SK-N-SH (cell line): ENCODE results near the gene F13B. TPM values are rescaled to one million over a fixed set of nuclear protein-coding genes. Genes with fewer than 3 reads are reported as not detected.
A peak's percentile ranks its signal among the peaks of the same experiment; 100 is the strongest.

Experiments
- CTCF ChIA-PET: fragments of 300-600, 350-600 bp; formaldehyde crosslinking; extraction: SDS; loops from one replicate; lab custom pipeline; 2021; lab: Yijun Ruan, JAX
- POLR2A ChIA-PET: fragments of 350-600 bp; sonication (Branson Sonifier 250); formaldehyde crosslinking; extraction: SDS; loops from one replicate; lab custom pipeline; 2020; ENCODE audit warnings: antibody characterized with exemption, inconsistent platforms; lab: Yijun Ruan, JAX
- DNase-seq: peaks from one replicate; pipeline ENCODE4 v3.0.0; 2012
- H2AFZ ChIP-seq: fragments of 200-600 bp; sonication (generic); 2 replicates; pipeline ENCODE4 v1.8.1; 2016; ENCODE audit warnings: antibody characterized with exemption, mild to moderate bottlenecking, low read depth
- H3F3A ChIP-seq: fragments of 200-600 bp; sonication (generic); replicated peaks from 2 replicates; pipeline ENCODE3; 2016; ENCODE audit warnings: antibody characterized with exemption, mild to moderate bottlenecking; ENCODE audit not compliant: insufficient read depth
- H3K27ac ChIP-seq, 2 experiments: fragments of 200-500 bp in 1 of 2; fragments of 200-600 bp in 1 of 2; sonication (Bioruptor generic) in 1 of 2; sonication (generic), shearing (Covaris generic) in 1 of 2; 2 replicates each; pipeline versions ENCODE4 v1.5.1 to v1.6.1; 2014 to 2016; ENCODE audit warnings: low read depth in 2 of 2, inconsistent platforms in 1 of 2, low read length in 1 of 2, mild to moderate bottlenecking in 1 of 2, mixed read lengths in 1 of 2
- H3K27me3 ChIP-seq: fragments of 200-600 bp; sonication (generic), shearing (Covaris generic); 2 replicates; pipeline ENCODE4 v1.6.1; 2016; ENCODE audit warnings: mixed run types; ENCODE audit not compliant: insufficient read depth
- H3K36me3 ChIP-seq, 2 experiments: fragments of 200-500 bp in 1 of 2; fragments of 200-600 bp in 1 of 2; sonication (Bioruptor generic) in 1 of 2; sonication (generic) in 1 of 2; replicated peaks in 1 of 2; 2 replicates each; pipeline versions ENCODE3 to v1.5.1; 2014 to 2016; ENCODE audit warnings: low read length in 1 of 2, mild to moderate bottlenecking in 1 of 2; ENCODE audit not compliant: insufficient read depth in 2 of 2, control insufficient read depth in 1 of 2
- H3K4me1 ChIP-seq, 2 experiments: fragments of 200-500 bp in 1 of 2; fragments of 200-600 bp in 1 of 2; sonication (Bioruptor generic) in 1 of 2; sonication (generic), shearing (Covaris generic) in 1 of 2; 2 replicates each; pipeline versions ENCODE4 v1.5.1 to v1.6.1; 2014 to 2016; ENCODE audit warnings: low read depth in 1 of 2, low read length in 1 of 2, mixed run types in 1 of 2; ENCODE audit not compliant: insufficient read depth in 2 of 2, control insufficient read depth in 1 of 2
- H3K4me2 ChIP-seq: fragments of 200-600 bp; sonication (generic), shearing (Covaris generic); 2 replicates; pipeline ENCODE4 v1.6.1; 2017; ENCODE audit warnings: mixed run types
- H3K4me3 ChIP-seq, 2 experiments: fragments of 200-500 bp in 1 of 2; fragments of 200-600 bp in 1 of 2; sonication (Bioruptor generic) in 1 of 2; sonication (generic), shearing (Covaris generic) in 1 of 2; 2 replicates each; pipeline versions ENCODE4 v1.5.1 to v1.8.1; 2014 to 2016; ENCODE audit warnings: low read depth in 2 of 2, inconsistent platforms in 1 of 2, low read length in 1 of 2, mild to moderate bottlenecking in 1 of 2, mixed read lengths in 1 of 2, moderate library complexity in 1 of 2
- H3K79me2 ChIP-seq: fragments of 200-600 bp; sonication (generic); 2 replicates; pipeline ENCODE4 v1.8.1; 2017; ENCODE audit warnings: mild to moderate bottlenecking; ENCODE audit not compliant: insufficient read depth
- H3K9ac ChIP-seq: fragments of 200-600 bp; sonication (generic); 2 replicates; pipeline ENCODE4 v1.6.1; 2017; ENCODE audit warnings: mixed run types
- H3K9me2 ChIP-seq: fragments of 200-600 bp; sonication (generic); 2 replicates; pipeline ENCODE4 v1.6.1; 2017; ENCODE audit warnings: mixed run types
- H3K9me3 ChIP-seq: fragments of 200-600 bp; sonication (generic); 2 replicates; pipeline ENCODE4 v1.6.1; 2017; ENCODE audit warnings: mixed run types, mild to moderate bottlenecking, moderate library complexity
- H4K20me1 ChIP-seq: fragments of 200-600 bp; sonication (generic); 2 replicates; pipeline ENCODE4 v1.6.1; 2017; ENCODE audit warnings: mild to moderate bottlenecking, mixed run types; ENCODE audit not compliant: insufficient read depth
- GABPA ChIP-seq: IDR thresholded peaks from 2 replicates; pipeline ENCODE4 v1.4.0; 2012; ENCODE audit warnings: low read depth, mild to moderate bottlenecking
- GATA2 ChIP-seq: sonication (generic); formaldehyde crosslinking; IDR thresholded peaks from 2 replicates; pipeline ENCODE4 v1.5.0; 2020; ENCODE audit warnings: mild to moderate bottlenecking, missing genetic modification reagents
- JUND ChIP-seq: IDR thresholded peaks from 2 replicates; pipeline ENCODE4 v1.4.0; 2012
- MEF2A ChIP-seq: IDR thresholded peaks from 2 replicates; pipeline ENCODE4 v1.4.0; 2012; ENCODE audit warnings: low read depth, borderline replicate concordance
- NFIC ChIP-seq: IDR thresholded peaks from 2 replicates; pipeline ENCODE4 v1.4.0; 2012; ENCODE audit warnings: borderline replicate concordance
- POLR2AphosphoS5 ChIP-seq: IDR thresholded peaks from 2 replicates; pipeline ENCODE4 v1.6.1; 2012; ENCODE audit warnings: low read depth, low read length
- RFX5 ChIP-seq: IDR thresholded peaks from 2 replicates; pipeline ENCODE4 v1.6.1; 2012; ENCODE audit warnings: mild to moderate bottlenecking, improper control_type of control experiment, low read length
- RXRA ChIP-seq: IDR thresholded peaks from 2 replicates; pipeline ENCODE4 v1.4.0; 2012; ENCODE audit warnings: low read depth, mild to moderate bottlenecking, borderline replicate concordance
- SIN3A ChIP-seq: IDR thresholded peaks from 2 replicates; pipeline ENCODE4 v1.6.1; 2012; ENCODE audit warnings: low read depth, mild to moderate bottlenecking, low read length, moderate library complexity, borderline replicate concordance
- SMC3 ChIP-seq: IDR thresholded peaks from 2 replicates; pipeline ENCODE4 v1.6.1; 2012; ENCODE audit warnings: low read depth, low read length, improper control_type of control experiment
- TAF1 ChIP-seq: IDR thresholded peaks from 2 replicates; pipeline ENCODE4 v1.6.1; 2012; ENCODE audit warnings: low read depth, mild to moderate bottlenecking, low read length, moderate library complexity, borderline replicate concordance
- TEAD4 ChIP-seq: IDR thresholded peaks from 2 replicates; pipeline ENCODE4 v1.4.0; 2012; ENCODE audit warnings: mild to moderate bottlenecking, borderline replicate concordance; ENCODE audit not compliant: insufficient read depth
- YY1 ChIP-seq: IDR thresholded peaks from 2 replicates; pipeline ENCODE4 v1.4.0; 2012; ENCODE audit warnings: low read depth, mild to moderate bottlenecking
- WGBS: methylation state at CpG from one replicate; pipeline ENCODE4 v1.1.6; 2017; ENCODE audit warnings: low lambda C conversion rate; 5-methylcytosine and 5-hydroxymethylcytosine counted together
- polyA plus RNA-seq, 3 experiments: library from polyadenylated mRNA; depleted of rRNA; stranded (reverse); fragments of >200 nt; gene quantifications; 2 replicates each; pipeline ENCODE4 v1.2.3, GENCODE V29; 2012
- TF ChIP-seq, protein P1 (sequence below): IDR thresholded peaks from 2 replicates; pipeline ENCODE4; 2012

Gene F13B
- polyA plus RNA-seq, 1 of the 3 experiments (the other 2 are of a cell fraction) = not detected

DNA sequence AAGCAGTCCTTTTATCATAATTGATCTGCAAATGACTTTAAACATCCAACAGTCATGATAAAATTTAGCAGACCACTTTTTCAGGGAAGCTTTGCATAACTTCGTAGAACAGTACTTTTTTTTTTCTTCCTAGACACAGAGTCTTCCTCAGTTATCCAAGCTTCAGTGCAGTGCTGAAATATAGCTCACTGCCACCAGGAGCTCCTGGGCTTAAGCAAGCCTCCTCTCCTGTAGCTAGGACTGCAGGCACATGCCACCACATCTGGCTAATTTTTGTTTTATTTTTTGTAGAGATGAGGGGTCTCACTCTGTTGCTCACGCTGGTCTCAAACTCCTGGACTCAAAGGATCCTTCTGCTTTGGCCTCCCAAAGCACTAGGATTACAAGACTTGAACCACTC lies 3.8 kb downstream of the F13B start:
- Histone ChIP-seq H3K9me3 (no peaks in the 10 kb centered on the region), H3K27ac (no peak overlapping the region), H3K9ac (no peak overlapping the region), H3K4me1 (no peaks in the 10 kb centered on the region; a peak in 1 of 4 replicates), H2AFZ (no peak overlapping the region), H3K27me3 (no peaks in the 10 kb centered on the region), H3F3A (no peaks in the 10 kb centered on the region), H3K79me2 (no peaks in the 10 kb centered on the region), H3K4me2 (no peak overlapping the region), H3K9me2 (no peaks in the 10 kb centered on the region), H3K36me3 (no peaks in the 10 kb centered on the region), H4K20me1 (no peaks in the 10 kb centered on the region), H3K4me3 (no peak overlapping the region)
- POLR2A ChIA-PET = no interaction called here
- TF ChIP-seq SIN3A = no peak
- DNase-seq = no peak
- CTCF ChIA-PET = no interaction called here
- WGBS = 39% methylated on average over 2 of the region's 2 CpGs

DNA sequence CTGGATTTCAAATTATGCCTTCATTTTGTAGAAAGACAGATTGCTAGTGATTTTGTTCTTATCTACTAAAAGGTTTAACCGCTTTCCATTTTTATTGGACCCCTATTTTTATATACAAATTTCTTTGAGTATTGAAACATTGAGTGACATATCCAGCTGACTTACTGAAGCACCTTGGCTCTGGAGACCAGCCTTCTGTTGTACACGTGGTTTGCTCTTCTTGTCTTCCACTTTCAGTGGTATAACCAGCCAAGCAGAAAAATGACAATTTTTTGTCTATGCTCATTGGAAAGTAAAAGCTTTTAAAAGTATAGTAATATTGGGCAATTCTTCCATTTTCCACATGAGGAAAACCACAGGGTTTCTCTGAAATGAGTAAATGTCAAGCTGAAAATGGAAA lies 4.4 kb downstream of the F13B start:
- ChIA-PET CTCF (no interaction called here), POLR2A (no interaction called here)
- no peak for TF ChIP-seq RXRA
- no peak for TF ChIP-seq JUND
- Histone ChIP-seq H3K4me1 (no peaks in the 10 kb centered on the region; a peak in 1 of 4 replicates), H3K27ac (no peak overlapping the region), H3K27me3 (no peaks in the 10 kb centered on the region), H3F3A (no peaks in the 10 kb centered on the region), H3K9ac (no peak overlapping the region), H3K9me2 (no peaks in the 10 kb centered on the region), H3K79me2 (no peaks in the 10 kb centered on the region), H3K36me3 (no peaks in the 10 kb centered on the region), H4K20me1 (no peaks in the 10 kb centered on the region), H3K4me2 (no peak overlapping the region), H3K9me3 (no peaks in the 10 kb centered on the region), H3K4me3 (no peak overlapping the region), H2AFZ (0 out of 2 replicates have a peak overlapping the region, but pooled peaks have one; percentile 35)
- no peak for DNase-seq
- WGBS = 50% methylated on average over 2 of the region's 2 CpGs

DNA sequence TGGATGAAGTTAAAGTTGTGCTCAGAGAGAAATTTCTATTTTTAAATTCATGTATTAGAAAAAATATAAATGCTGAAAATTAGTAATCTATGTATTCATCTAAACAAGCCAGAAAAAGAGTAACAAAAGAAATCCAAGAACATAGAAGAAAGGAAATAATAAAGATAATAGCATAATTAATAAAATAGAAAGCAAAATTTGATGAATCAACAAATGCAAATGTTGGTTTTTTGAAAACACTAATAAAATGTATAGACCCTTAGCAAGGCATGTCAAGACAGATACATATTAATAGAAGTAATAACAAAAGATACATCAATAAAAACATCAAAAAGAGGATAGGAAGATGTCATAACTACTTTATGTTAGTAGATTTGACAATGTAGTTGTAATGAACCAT lies 18.0 kb downstream of the F13B start:
- Histone ChIP-seq H3K9me3 (no peaks in the 10 kb centered on the region), H2AFZ (no peak overlapping the region), H3K4me3 (no peak overlapping the region), H3F3A (no peaks in the 10 kb centered on the region), H3K79me2 (no peaks in the 10 kb centered on the region), H4K20me1 (no peaks in the 10 kb centered on the region), H3K36me3 (no peaks in the 10 kb centered on the region), H3K27ac (no peak overlapping the region), H3K9ac (no peak overlapping the region), H3K4me1 (no peaks in the 10 kb centered on the region), H3K27me3 (no peaks in the 10 kb centered on the region), H3K9me2 (no peaks in the 10 kb centered on the region), H3K4me2 (no peak overlapping the region)
- ChIA-PET CTCF (interaction anchor here (0.7 kb wide), 1 partner anchor 21 kb away, joined by 3 read pairs; no protein-coding TSS in a partner anchor), POLR2A (no interaction called here)
- no peak for DNase-seq
- no peak for TF ChIP-seq MEF2A
- TF ChIP-seq, protein P1, sequence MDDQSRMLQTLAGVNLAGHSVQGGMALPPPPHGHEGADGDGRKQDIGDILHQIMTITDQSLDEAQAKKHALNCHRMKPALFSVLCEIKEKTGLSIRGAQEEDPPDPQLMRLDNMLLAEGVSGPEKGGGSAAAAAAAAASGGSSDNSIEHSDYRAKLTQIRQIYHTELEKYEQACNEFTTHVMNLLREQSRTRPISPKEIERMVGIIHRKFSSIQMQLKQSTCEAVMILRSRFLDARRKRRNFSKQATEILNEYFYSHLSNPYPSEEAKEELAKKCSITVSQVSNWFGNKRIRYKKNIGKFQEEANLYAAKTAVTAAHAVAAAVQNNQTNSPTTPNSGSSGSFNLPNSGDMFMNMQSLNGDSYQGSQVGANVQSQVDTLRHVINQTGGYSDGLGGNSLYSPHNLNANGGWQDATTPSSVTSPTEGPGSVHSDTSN = no peak
- TF ChIP-seq GATA2 = no peak
- no peak for TF ChIP-seq POLR2AphosphoS5
- TF ChIP-seq GABPA = no peak
- TF ChIP-seq JUND = no peak
- no peak for TF ChIP-seq NFIC
- TF ChIP-seq YY1 = no peak
- TF ChIP-seq TEAD4 = no peak
- TF ChIP-seq TAF1 = no peak
- no peak for TF ChIP-seq SMC3
- TF ChIP-seq RFX5 = no peak
